A673 (cell line): Measurements from ENCODE around the gene MGA. TPM values are rescaled to one million over a fixed set of nuclear protein-coding genes. Genes with fewer than 3 reads are reported as not detected.
A peak's percentile ranks its signal among the peaks of the same experiment; 100 is the strongest.

Source experiments
- BruUV-seq: library from RNA; stranded (reverse); fragments of 400-500 nt; replicated peaks from 2 replicates; lab custom pipeline; 2021; lab: Mats Ljungman, UMichigan
- CTCF ChIA-PET: fragments of 300-600 bp; sonication (Branson Sonifier 250); formaldehyde crosslinking; loops from one replicate; lab custom pipeline; 2022; ENCODE audit warnings: antibody characterized with exemption; lab: Charles Lee
- POLR2A ChIA-PET: fragments of 300-600 bp; sonication (Branson Sonifier 250); formaldehyde crosslinking; loops from one replicate; lab custom pipeline; 2022; ENCODE audit warnings: antibody characterized with exemption; ENCODE audit not compliant: low non-redundant PET; lab: Charles Lee
- DNase-seq: peaks from one replicate; pipeline ENCODE4 v3.0.0-alpha.2; 2015; ENCODE audit warnings: low spot score
- H3K27ac ChIP-seq: fragments of 200-600 bp; sonication (generic); 2 replicates; pipeline ENCODE4 v1.5.1; 2016; ENCODE audit warnings: mixed run types, low read depth, mild to moderate bottlenecking, mixed read lengths, antibody characterized with exemption, low read length; ENCODE audit not compliant: poor library complexity, severe bottlenecking
- H3K27me3 ChIP-seq: fragments of 200-600 bp; sonication (generic); replicated peaks from 2 replicates; pipeline ENCODE4 v1.6.1; 2017; ENCODE audit warnings: mixed run types, low read depth, mild to moderate bottlenecking, mixed read lengths, antibody characterized with exemption, low read length; ENCODE audit not compliant: insufficient read depth, poor library complexity
- H3K36me3 ChIP-seq: fragments of 200-600 bp; sonication (generic); 2 replicates; pipeline ENCODE4 v1.6.1; 2016; ENCODE audit warnings: mixed run types, mild to moderate bottlenecking, mixed read lengths, antibody characterized with exemption, low read length; ENCODE audit not compliant: insufficient read depth, poor library complexity, severe bottlenecking
- H3K4me1 ChIP-seq: fragments of 200-600 bp; sonication (generic); 2 replicates; pipeline ENCODE4 v1.6.1; 2017; ENCODE audit warnings: mixed run types, mild to moderate bottlenecking, mixed read lengths, antibody characterized with exemption, low read length; ENCODE audit not compliant: insufficient read depth, poor library complexity, severe bottlenecking
- H3K4me3 ChIP-seq: fragments of 200-600 bp; sonication (generic); 2 replicates; pipeline ENCODE4 v1.5.1; 2016; ENCODE audit warnings: low read depth, mixed run types, mild to moderate bottlenecking, mixed read lengths, low read length; ENCODE audit not compliant: poor library complexity, severe bottlenecking
- H3K9me3 ChIP-seq: fragments of 200-600 bp; sonication (generic); 2 replicates; pipeline ENCODE4 v1.6.1; 2016; ENCODE audit warnings: mixed run types, low read depth, mild to moderate bottlenecking, mixed read lengths, antibody characterized with exemption, low read length; ENCODE audit not compliant: poor library complexity, severe bottlenecking
- CTCF ChIP-seq: fragments of 300-800, 200-600 bp; sonication (generic); conservative IDR thresholded peaks from 2 replicates; pipeline ENCODE4 v1.5.1; 2017; ENCODE audit warnings: low read depth, mild to moderate bottlenecking, antibody characterized with exemption, low read length, moderate library complexity, mixed read lengths
- EZH2 ChIP-seq: fragments of 200-600 bp; sonication (generic); IDR thresholded peaks from 2 replicates; pipeline ENCODE4 v1.6.1; 2017; ENCODE audit warnings: borderline replicate concordance, low read depth, mild to moderate bottlenecking, mixed read lengths, antibody characterized with exemption, low read length; ENCODE audit not compliant: poor library complexity, severe bottlenecking
- intact Hi-C: fragments of 100-400 bp; cut with micrococcal nuclease; formaldehyde crosslinking; loops from one replicate; pipeline ENCODE4 v1.10.0; 2022; ENCODE audit not compliant: unreplicated experiment
- total RNA-seq: library from RNA; stranded (reverse); gene quantifications from 2 replicates; pipeline ENCODE4 v1.2.3, GENCODE V29; 2021

The MGA gene
- total RNA-seq, 1 experiment from 2014 or later: 49.3 TPM

- CTCF ChIA-PET: interaction anchor here (0.7 to 2.4 kb wide), 4 partner anchors 38 to 346 kb away, joined by 3 to 31 read pairs (median 8); partner anchors contain the start of gene MAPKBP1
Observed at GRCh38 chr15:41811432-41812195, 151.4 kb downstream of the MGA start.

GRCh38 chr15:41812820-41813375 lies 152.7 kb downstream of the MGA start:
- Histone ChIP-seq H3K9me3 (no peaks in the 10 kb centered on the region), H3K4me1 (no peaks in the 10 kb centered on the region), H3K36me3 (peaks cover 3% of the 10 kb centered on the region), H3K27me3 (no peaks in the 10 kb centered on the region), H3K4me3 (no peak overlapping the region), H3K27ac (no peak overlapping the region)
- ChIA-PET CTCF (interaction anchor here (1.0 kb wide), 1 partner anchor 40 kb away, joined by 5 read pairs; no protein-coding TSS in a partner anchor), POLR2A (no interaction called here)
- no TSS peak for BruUV-seq
- intact Hi-C loops: loop anchor here (5.0 kb wide), 1 partner anchor 211 kb away; no protein-coding TSS in a partner anchor
- TF ChIP-seq CTCF (no peak), EZH2 (no peak)
- DNase-seq: no peak

More at GRCh38 chr15:41811432-41812195, 151.4 kb downstream of the MGA start:
- POLR2A ChIA-PET: no interaction called here
- H3K4me1 ChIP-seq: no peaks in the 10 kb centered on the region
- H3K9me3 ChIP-seq: no peaks in the 10 kb centered on the region
- TF ChIP-seq CTCF (peak; percentile 82), EZH2 (no peak)
- H3K4me3 ChIP-seq: no peak overlapping the region
- no peak overlapping the region for H3K27ac ChIP-seq
- H3K27me3 ChIP-seq: no peaks in the 10 kb centered on the region
- DNase-seq: peak; percentile 85
- H3K36me3 ChIP-seq: no peaks in the 10 kb centered on the region
- no TSS peak for BruUV-seq
- intact Hi-C loops: loop anchor here (1.0 to 5.0 kb wide), 3 partner anchors 37 to 254 kb away; partner anchors contain the start of gene MAPKBP1

- DNase-seq: no peak
- intact Hi-C loops: loop anchor here (5.0 kb wide), 1 partner anchor 211 kb away; no protein-coding TSS in a partner anchor
- Histone ChIP-seq H3K27ac (no peak overlapping the region), H3K9me3 (no peaks in the 10 kb centered on the region), H3K36me3 (peaks cover 3% of the 10 kb centered on the region), H3K4me1 (no peaks in the 10 kb centered on the region), H3K4me3 (no peak overlapping the region), H3K27me3 (no peaks in the 10 kb centered on the region)
- no TSS peak for BruUV-seq
- CTCF ChIA-PET: interaction anchor here (1.0 kb wide), 1 partner anchor 41 kb away, joined by 5 read pairs; no protein-coding TSS in a partner anchor
- POLR2A ChIA-PET: no interaction called here
- TF ChIP-seq CTCF (no peak), EZH2 (no peak)
Observed at GRCh38 chr15:41813426-41813825, 153.2 kb downstream of the MGA start.
